ENCODE measurements around the gene MAPK11.

Gene MAPK11

GRCh38 chr22:50221410-50222300 lies 48.5 kb downstream of the MAPK11 start:
- DNase-seq, result no peak

- no peak for DNase-seq
Observed at GRCh38 chr22:50220603-50221409, 49.4 kb downstream of the MAPK11 start.

GRCh38 chr22:50219800-50220602 lies 50.2 kb downstream of the MAPK11 start:
- no peak for DNase-seq

- DNase-seq, result no peak
Observed at GRCh38 chr22:50218996-50219727, 51.0 kb downstream of the MAPK11 start.

GRCh38 chr22:50218153-50218995 lies 51.8 kb downstream of the MAPK11 start:
- no peak for DNase-seq

- DNase-seq, result no peak
Observed at GRCh38 chr22:50217543-50218152, 52.5 kb downstream of the MAPK11 start.

GRCh38 chr22:50216684-50217520 lies 53.3 kb downstream of the MAPK11 start:
- DNase-seq, result no peak

DNA sequence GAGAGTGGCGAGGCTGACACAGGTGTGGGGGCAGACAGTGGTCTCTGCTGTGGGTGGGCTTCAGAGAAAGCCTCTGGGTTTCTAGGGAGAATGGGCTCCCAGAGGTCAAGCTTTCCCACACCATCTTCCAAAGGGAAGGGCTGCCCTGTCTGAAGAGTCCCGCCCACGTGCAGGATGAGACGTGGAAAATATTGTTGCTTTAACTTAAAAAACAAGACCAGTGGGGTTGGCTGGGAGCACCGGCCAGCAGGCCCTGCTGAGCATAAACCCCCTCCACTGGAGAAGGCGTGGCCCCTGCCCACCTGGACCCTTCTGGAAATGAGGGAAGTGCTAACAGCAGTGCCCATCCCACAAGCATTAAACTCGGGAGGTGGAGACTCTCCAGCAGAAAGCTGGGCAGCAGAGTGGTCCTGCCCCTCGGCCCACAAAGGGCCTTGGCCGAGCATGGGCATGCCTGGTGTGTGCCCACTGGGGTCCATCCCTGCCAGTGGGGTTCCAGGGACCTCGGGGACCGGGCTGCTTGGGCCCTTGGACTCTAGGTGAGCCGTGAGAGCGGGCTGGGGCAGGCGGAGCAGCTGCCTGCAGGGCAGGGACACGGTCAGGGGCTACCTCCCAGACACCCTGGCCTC lies 54.0 kb downstream of the MAPK11 start:
- DNase-seq, result no peak

- no peak for DNase-seq
Observed at GRCh38 chr22:50215297-50216054, 54.7 kb downstream of the MAPK11 start.
